ENCODE measurements around the gene SPNS1.

SPNS1 gene

GRCh38 chr16:29030086-29030840, 55.7 kb downstream of the SPNS1 start:
- no peak for DNase-seq
